Ishikawa (cell line): Measurements from ENCODE around the gene PDCD1.

Experiments
- CEBPB ChIP-seq: IDR thresholded peaks from 2 replicates; pipeline ENCODE4 v1.6.1; 2012
- CREB1 ChIP-seq: IDR thresholded peaks from 2 replicates; pipeline ENCODE4 v1.6.1; 2012; ENCODE audit warnings: low read depth
- EGR1 ChIP-seq: IDR thresholded peaks from 2 replicates; pipeline ENCODE4 v1.6.1; 2012
- EP300 ChIP-seq: IDR thresholded peaks from 2 replicates; pipeline ENCODE4 v1.6.1; 2012; ENCODE audit warnings: borderline replicate concordance
- FOXM1 ChIP-seq: IDR thresholded peaks from 2 replicates; pipeline ENCODE4 v1.6.1; 2012; ENCODE audit warnings: low read depth, borderline replicate concordance
- RAD21 ChIP-seq: IDR thresholded peaks from 2 replicates; pipeline ENCODE4 v1.6.1; 2012; ENCODE audit warnings: low read depth
- REST ChIP-seq: IDR thresholded peaks from 2 replicates; pipeline ENCODE4 v1.6.1; 2012; ENCODE audit warnings: low read depth, mild to moderate bottlenecking
- TAF1 ChIP-seq: IDR thresholded peaks from 2 replicates; pipeline ENCODE4 v1.6.1; 2012; ENCODE audit warnings: low read depth, mild to moderate bottlenecking
- TEAD4 ChIP-seq: IDR thresholded peaks from 2 replicates; pipeline ENCODE4 v1.6.1; 2012
- USF1 ChIP-seq: IDR thresholded peaks from 2 replicates; pipeline ENCODE4 v1.6.1; 2012
- ZBTB7A ChIP-seq: IDR thresholded peaks from 2 replicates; pipeline ENCODE4 v1.6.1; 2012; ENCODE audit warnings: low read depth
- TF ChIP-seq, protein P1 (sequence below): IDR thresholded peaks from 2 replicates; pipeline ENCODE4 v1.6.1; 2012

- TF ChIP-seq TAF1 = no peak
- TF ChIP-seq FOXM1 = no peak
- no peak for TF ChIP-seq ZBTB7A
- no peak for TF ChIP-seq CEBPB
- TF ChIP-seq REST = no peak
- no peak for TF ChIP-seq RAD21
- no peak for TF ChIP-seq EP300
- no peak for TF ChIP-seq USF1
- TF ChIP-seq, protein P1, sequence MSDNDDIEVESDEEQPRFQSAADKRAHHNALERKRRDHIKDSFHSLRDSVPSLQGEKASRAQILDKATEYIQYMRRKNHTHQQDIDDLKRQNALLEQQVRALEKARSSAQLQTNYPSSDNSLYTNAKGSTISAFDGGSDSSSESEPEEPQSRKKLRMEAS = no peak
- TF ChIP-seq EGR1 = no peak
- TF ChIP-seq CREB1 = no peak
- TF ChIP-seq TEAD4 = no peak
Observed at GRCh38 chr2:241857572-241858121, 1.0 kb downstream of the PDCD1 start.
